ENCODE results near the gene JAK1. TPM values are rescaled to one million over a fixed set of nuclear protein-coding genes. Genes with fewer than 3 reads are reported as not detected.

JAK1 gene
- total and polyA plus RNA-seq, 10 of the 15 experiments (the other 5 are each of a cell fraction or from before 2014, with no cell fraction given): 9.6 to 45.5 (median 35.7) TPM

DNA sequence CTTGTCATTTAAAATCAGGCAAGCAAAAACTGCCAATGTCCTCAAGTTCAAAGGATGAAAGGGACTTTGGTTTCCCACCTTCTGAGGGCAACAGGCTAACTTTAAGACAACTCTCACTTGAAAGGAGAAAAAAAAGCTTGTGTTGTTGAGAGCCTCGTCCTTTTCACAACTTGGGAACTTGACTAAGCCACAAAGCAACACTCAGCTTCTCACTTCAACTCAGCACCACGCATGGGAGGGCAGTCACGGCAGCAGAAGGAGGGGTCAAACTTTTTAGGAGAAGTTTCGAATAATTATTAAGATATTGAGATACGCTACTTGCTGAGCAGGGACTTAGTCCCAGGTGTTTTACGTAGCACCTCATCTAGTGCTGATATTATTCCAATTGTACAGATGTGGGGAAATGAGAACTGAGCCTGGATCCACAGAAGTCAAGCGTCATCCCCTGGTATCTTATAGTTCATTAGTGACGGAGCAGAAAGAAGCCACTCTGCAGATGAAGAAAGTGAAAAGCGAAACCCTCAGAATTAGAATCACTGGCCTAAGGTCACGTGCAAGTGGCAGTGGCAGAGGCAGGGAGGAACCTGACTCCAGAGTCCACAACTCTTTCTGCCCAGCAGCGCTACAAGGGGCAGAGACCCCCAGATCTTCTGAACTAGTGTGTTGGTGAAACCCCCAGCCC is 83.6 kb downstream of the JAK1 start (continued):
- TF ChIP-seq, protein P1, sequence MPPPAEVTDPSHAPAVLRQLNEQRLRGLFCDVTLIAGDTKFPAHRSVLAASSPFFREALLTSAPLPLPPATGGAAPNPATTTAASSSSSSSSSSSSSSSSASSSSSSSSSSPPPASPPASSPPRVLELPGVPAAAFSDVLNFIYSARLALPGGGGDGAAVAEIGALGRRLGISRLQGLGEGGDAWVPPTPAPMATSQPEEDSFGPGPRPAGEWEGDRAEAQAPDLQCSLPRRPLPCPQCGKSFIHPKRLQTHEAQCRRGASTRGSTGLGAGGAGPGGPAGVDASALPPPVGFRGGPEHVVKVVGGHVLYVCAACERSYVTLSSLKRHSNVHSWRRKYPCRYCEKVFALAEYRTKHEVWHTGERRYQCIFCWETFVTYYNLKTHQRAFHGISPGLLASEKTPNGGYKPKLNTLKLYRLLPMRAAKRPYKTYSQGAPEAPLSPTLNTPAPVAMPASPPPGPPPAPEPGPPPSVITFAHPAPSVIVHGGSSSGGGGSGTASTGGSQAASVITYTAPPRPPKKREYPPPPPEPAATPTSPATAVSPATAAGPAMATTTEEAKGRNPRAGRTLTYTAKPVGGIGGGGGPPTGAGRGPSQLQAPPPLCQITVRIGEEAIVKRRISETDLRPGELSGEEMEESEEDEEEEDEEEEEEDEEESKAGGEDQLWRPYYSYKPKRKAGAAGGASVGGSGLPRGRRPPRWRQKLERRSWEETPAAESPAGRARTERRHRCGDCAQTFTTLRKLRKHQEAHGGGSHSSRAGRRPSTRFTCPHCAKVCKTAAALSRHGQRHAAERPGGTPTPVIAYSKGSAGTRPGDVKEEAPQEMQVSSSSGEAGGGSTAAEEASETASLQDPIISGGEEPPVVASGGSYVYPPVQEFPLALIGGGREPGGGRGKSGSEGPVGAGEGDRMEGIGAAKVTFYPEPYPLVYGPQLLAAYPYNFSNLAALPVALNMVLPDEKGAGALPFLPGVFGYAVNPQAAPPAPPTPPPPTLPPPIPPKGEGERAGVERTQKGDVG (CRISPR knock-in tag; IDR thresholded peaks at IDR 0.05): no peak
- TF ChIP-seq, protein P2, sequence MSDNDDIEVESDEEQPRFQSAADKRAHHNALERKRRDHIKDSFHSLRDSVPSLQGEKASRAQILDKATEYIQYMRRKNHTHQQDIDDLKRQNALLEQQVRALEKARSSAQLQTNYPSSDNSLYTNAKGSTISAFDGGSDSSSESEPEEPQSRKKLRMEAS (IDR thresholded peaks at IDR 0.05; ENCODE audit: low read depth, low read length): no peak
- TF ChIP-seq MTA2 (IDR thresholded peaks at IDR 0.05; ENCODE audit: low read depth) (peak; percentile 62; the same call in 1 of the 2 replicates), POLR2AphosphoS2 (IDR thresholded peaks at IDR 0.05; ENCODE audit: low read depth, low read length) (no peak), TCF7 (IDR thresholded peaks at IDR 0.05; ENCODE audit: borderline replicate concordance) (no peak), KDM1A (IDR thresholded peaks at IDR 0.05; ENCODE audit: borderline replicate concordance) (no peak), DPF2 (IDR thresholded peaks at IDR 0.05) (no peak), TCF3 (IDR thresholded peaks at IDR 0.05; ENCODE audit: borderline replicate concordance, insufficient read depth, low read depth, low read length) (no peak), PAX8 (IDR thresholded peaks at IDR 0.05) (no peak), CBFB (IDR thresholded peaks at IDR 0.05; ENCODE audit: low read depth) (no peak), NR2F1 (conservative IDR thresholded peaks at IDR 0.05) (no peak), BACH1 (IDR thresholded peaks at IDR 0.05; ENCODE audit: borderline replicate concordance) (no peak), TAF1 (IDR thresholded peaks at IDR 0.05; ENCODE audit: borderline replicate concordance, low read depth, low read length) (no peak), YBX1 (IDR thresholded peaks at IDR 0.05) (no peak)
- TF ChIP-seq, protein P3, sequence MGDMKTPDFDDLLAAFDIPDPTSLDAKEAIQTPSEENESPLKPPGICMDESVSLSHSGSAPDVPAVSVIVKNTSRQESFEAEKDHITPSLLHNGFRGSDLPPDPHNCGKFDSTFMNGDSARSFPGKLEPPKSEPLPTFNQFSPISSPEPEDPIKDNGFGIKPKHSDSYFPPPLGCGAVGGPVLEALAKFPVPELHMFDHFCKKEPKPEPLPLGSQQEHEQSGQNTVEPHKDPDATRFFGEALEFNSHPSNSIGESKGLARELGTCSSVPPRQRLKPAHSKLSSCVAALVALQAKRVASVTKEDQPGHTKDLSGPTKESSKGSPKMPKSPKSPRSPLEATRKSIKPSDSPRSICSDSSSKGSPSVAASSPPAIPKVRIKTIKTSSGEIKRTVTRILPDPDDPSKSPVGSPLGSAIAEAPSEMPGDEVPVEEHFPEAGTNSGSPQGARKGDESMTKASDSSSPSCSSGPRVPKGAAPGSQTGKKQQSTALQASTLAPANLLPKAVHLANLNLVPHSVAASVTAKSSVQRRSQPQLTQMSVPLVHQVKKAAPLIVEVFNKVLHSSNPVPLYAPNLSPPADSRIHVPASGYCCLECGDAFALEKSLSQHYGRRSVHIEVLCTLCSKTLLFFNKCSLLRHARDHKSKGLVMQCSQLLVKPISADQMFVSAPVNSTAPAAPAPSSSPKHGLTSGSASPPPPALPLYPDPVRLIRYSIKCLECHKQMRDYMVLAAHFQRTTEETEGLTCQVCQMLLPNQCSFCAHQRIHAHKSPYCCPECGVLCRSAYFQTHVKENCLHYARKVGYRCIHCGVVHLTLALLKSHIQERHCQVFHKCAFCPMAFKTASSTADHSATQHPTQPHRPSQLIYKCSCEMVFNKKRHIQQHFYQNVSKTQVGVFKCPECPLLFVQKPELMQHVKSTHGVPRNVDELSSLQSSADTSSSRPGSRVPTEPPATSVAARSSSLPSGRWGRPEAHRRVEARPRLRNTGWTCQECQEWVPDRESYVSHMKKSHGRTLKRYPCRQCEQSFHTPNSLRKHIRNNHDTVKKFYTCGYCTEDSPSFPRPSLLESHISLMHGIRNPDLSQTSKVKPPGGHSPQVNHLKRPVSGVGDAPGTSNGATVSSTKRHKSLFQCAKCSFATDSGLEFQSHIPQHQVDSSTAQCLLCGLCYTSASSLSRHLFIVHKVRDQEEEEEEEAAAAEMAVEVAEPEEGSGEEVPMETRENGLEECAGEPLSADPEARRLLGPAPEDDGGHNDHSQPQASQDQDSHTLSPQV (IDR thresholded peaks at IDR 0.05): no peak
- TF ChIP-seq, protein P4, sequence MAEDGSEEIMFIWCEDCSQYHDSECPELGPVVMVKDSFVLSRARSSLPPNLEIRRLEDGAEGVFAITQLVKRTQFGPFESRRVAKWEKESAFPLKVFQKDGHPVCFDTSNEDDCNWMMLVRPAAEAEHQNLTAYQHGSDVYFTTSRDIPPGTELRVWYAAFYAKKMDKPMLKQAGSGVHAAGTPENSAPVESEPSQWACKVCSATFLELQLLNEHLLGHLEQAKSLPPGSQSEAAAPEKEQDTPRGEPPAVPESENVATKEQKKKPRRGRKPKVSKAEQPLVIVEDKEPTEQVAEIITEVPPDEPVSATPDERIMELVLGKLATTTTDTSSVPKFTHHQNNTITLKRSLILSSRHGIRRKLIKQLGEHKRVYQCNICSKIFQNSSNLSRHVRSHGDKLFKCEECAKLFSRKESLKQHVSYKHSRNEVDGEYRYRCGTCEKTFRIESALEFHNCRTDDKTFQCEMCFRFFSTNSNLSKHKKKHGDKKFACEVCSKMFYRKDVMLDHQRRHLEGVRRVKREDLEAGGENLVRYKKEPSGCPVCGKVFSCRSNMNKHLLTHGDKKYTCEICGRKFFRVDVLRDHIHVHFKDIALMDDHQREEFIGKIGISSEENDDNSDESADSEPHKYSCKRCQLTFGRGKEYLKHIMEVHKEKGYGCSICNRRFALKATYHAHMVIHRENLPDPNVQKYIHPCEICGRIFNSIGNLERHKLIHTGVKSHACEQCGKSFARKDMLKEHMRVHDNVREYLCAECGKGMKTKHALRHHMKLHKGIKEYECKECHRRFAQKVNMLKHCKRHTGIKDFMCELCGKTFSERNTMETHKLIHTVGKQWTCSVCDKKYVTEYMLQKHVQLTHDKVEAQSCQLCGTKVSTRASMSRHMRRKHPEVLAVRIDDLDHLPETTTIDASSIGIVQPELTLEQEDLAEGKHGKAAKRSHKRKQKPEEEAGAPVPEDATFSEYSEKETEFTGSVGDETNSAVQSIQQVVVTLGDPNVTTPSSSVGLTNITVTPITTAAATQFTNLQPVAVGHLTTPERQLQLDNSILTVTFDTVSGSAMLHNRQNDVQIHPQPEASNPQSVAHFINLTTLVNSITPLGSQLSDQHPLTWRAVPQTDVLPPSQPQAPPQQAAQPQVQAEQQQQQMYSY (CRISPR knock-in tag; IDR thresholded peaks at IDR 0.05): no peak
- TF ChIP-seq, protein P5, sequence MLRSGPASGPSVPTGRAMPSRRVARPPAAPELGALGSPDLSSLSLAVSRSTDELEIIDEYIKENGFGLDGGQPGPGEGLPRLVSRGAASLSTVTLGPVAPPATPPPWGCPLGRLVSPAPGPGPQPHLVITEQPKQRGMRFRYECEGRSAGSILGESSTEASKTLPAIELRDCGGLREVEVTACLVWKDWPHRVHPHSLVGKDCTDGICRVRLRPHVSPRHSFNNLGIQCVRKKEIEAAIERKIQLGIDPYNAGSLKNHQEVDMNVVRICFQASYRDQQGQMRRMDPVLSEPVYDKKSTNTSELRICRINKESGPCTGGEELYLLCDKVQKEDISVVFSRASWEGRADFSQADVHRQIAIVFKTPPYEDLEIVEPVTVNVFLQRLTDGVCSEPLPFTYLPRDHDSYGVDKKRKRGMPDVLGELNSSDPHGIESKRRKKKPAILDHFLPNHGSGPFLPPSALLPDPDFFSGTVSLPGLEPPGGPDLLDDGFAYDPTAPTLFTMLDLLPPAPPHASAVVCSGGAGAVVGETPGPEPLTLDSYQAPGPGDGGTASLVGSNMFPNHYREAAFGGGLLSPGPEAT (IDR thresholded peaks at IDR 0.05; ENCODE audit: low read depth): 0 out of 2 replicates have a peak, but pooled peaks have one; percentile 47
